Liver (tissue), 9 donors: Measurements from ENCODE around the gene GALNT17. TPM values are rescaled to one million over a fixed set of nuclear protein-coding genes. Genes with fewer than 3 reads are reported as not detected.

Experiments
- DNase-seq: peaks from one replicate; pipeline ENCODE4 v3.0.0-alpha.2; 2017; ENCODE audit warnings: low spot score
- H3K27ac ChIP-seq, 2 donors: one replicate each; pipeline ENCODE4 v1.7.0; 2013; ENCODE audit warnings: inconsistent platforms in 2 of 2, low read length in 2 of 2, control low read depth in 1 of 2, low read depth in 1 of 2, mild to moderate bottlenecking in 1 of 2
- H3K27me3 ChIP-seq, 4 donors: one replicate each; pipeline versions ENCODE4 v1.6.1 to v1.7.0; 2013; ENCODE audit warnings: low read length in 3 of 4, inconsistent platforms in 1 of 4, mild to moderate bottlenecking in 1 of 4, moderate library complexity in 1 of 4; ENCODE audit not compliant: control insufficient read depth in 4 of 4, insufficient read depth in 4 of 4
- H3K36me3 ChIP-seq, 4 donors: one replicate each; pipeline versions ENCODE4 v1.6.1 to v1.7.0; 2013; ENCODE audit warnings: low read length in 3 of 4, mild to moderate bottlenecking in 3 of 4, low read depth in 1 of 4, moderate library complexity in 1 of 4; ENCODE audit not compliant: control insufficient read depth in 4 of 4, insufficient read depth in 3 of 4
- H3K4me1 ChIP-seq, 4 donors: one replicate each; pipeline versions ENCODE4 v1.6.1 to v1.7.0; 2013; ENCODE audit warnings: low read length in 3 of 4, mild to moderate bottlenecking in 3 of 4, moderate library complexity in 1 of 4; ENCODE audit not compliant: control insufficient read depth in 4 of 4, insufficient read depth in 4 of 4
- H3K4me3 ChIP-seq, 3 donors: one replicate each; pipeline versions ENCODE4 v1.6.1 to v1.7.0; 2013; ENCODE audit warnings: low read length in 3 of 3, control low read depth in 1 of 3, low read depth in 1 of 3, mild to moderate bottlenecking in 1 of 3
- H3K9ac ChIP-seq, 2 donors: one replicate each; pipeline ENCODE4 v1.7.0; 2013; ENCODE audit warnings: low read length in 2 of 2, mild to moderate bottlenecking in 2 of 2, moderate library complexity in 2 of 2, control low read depth in 1 of 2, low read depth in 1 of 2
- H3K9me3 ChIP-seq, 4 donors: one replicate each; pipeline versions ENCODE4 v1.6.1 to v1.7.0; 2013; ENCODE audit warnings: low read length in 3 of 4; ENCODE audit not compliant: control insufficient read depth in 4 of 4
- EGR1 ChIP-seq, 2 donors: IDR thresholded peaks; 2 replicates each; pipeline ENCODE4 v1.6.1; 2016 to 2018; ENCODE audit warnings: antibody characterized with exemption in 2 of 2, low read depth in 2 of 2
- FOXA1 ChIP-seq: IDR thresholded peaks from 2 replicates; pipeline ENCODE4 v1.6.1; 2016; ENCODE audit warnings: antibody characterized with exemption
- FOXA2 ChIP-seq: IDR thresholded peaks from 2 replicates; pipeline ENCODE4 v1.6.1; 2016; ENCODE audit warnings: antibody characterized with exemption
- GABPA ChIP-seq, 2 donors: IDR thresholded peaks in 1 of 2; conservative IDR thresholded peaks in 1 of 2; 2 replicates each; pipeline ENCODE4 v1.6.1; 2016; ENCODE audit warnings: antibody characterized with exemption in 2 of 2, mild to moderate bottlenecking in 1 of 2, moderate library complexity in 1 of 2
- HNF4A ChIP-seq, 2 donors: conservative IDR thresholded peaks; 2 replicates each; pipeline ENCODE4 v1.6.1; 2016; ENCODE audit warnings: antibody characterized with exemption in 2 of 2, mild to moderate bottlenecking in 2 of 2
- HNF4G ChIP-seq: IDR thresholded peaks from 2 replicates; pipeline ENCODE4 v1.6.1; 2016; ENCODE audit warnings: antibody characterized with exemption
- JUND ChIP-seq, 2 donors: IDR thresholded peaks; 2 replicates each; pipeline ENCODE4 v1.6.1; 2016; ENCODE audit warnings: antibody characterized with exemption in 2 of 2
- NR2F2 ChIP-seq: IDR thresholded peaks from 2 replicates; pipeline ENCODE4 v1.6.1; 2016; ENCODE audit warnings: antibody characterized with exemption
- RAD21 ChIP-seq, 2 donors: IDR thresholded peaks; 2 replicates each; pipeline ENCODE4 v1.6.1; 2016; ENCODE audit warnings: antibody characterized with exemption in 2 of 2, mild to moderate bottlenecking in 2 of 2
- RXRA ChIP-seq, 2 donors: IDR thresholded peaks; 2 replicates each; pipeline ENCODE4 v1.6.1; 2017 to 2018; ENCODE audit warnings: antibody characterized with exemption in 2 of 2, mild to moderate bottlenecking in 1 of 2
- TAF1 ChIP-seq: conservative IDR thresholded peaks from 2 replicates; pipeline ENCODE4 v1.6.1; 2016; ENCODE audit warnings: antibody characterized with exemption, mild to moderate bottlenecking
- YY1 ChIP-seq: IDR thresholded peaks from 2 replicates; pipeline ENCODE4 v1.6.1; 2016; ENCODE audit warnings: antibody characterized with exemption, mild to moderate bottlenecking
- WGBS: extraction: QIAGEN DNeasy Blood & Tissue Kit; methylation state at CpG from one replicate; pipeline ENCODE4 v1.1.7; 2013; 5-methylcytosine and 5-hydroxymethylcytosine counted together
- polyA plus RNA-seq, 2 donors: library from polyadenylated mRNA; stranded (reverse) in 1 of 2; unstranded in 1 of 2; fragments of 200-250 nt in 1 of 2; fragments of >200 nt in 1 of 2; fragmentation: Nextera tagmentation in 1 of 2; extraction: Ambion mirVana in 1 of 2; gene quantifications; one replicate each; pipeline versions ENCODE4 v1.2.1 to v1.2.3, GENCODE V29; 2013 to 2015
- total RNA-seq, 2 donors: library from RNA; depleted of rRNA; stranded (reverse); fragments of >200 nt; gene quantifications; one replicate each; pipeline ENCODE4 v1.2.3, GENCODE V29; 2014
- TF ChIP-seq, protein P1 (sequence below): IDR thresholded peaks from 2 replicates; pipeline ENCODE4 v1.6.1; 2016; ENCODE audit warnings: antibody characterized with exemption
- TF ChIP-seq, protein P2 (sequence below): IDR thresholded peaks from 2 replicates; pipeline ENCODE4 v1.6.1; 2016; ENCODE audit warnings: antibody characterized with exemption, mild to moderate bottlenecking
- TF ChIP-seq, protein P3 (sequence below): IDR thresholded peaks from 2 replicates; pipeline ENCODE4 v1.6.1; 2016; ENCODE audit warnings: antibody characterized with exemption
- TF ChIP-seq, protein P4 (sequence below): fragments of 150-350 bp; IDR thresholded peaks from 2 replicates; pipeline ENCODE4 v1.5.1; 2017; ENCODE audit warnings: improper control_type of control experiment, low read depth, low read length; ENCODE audit not compliant: missing input control
- TF ChIP-seq, protein P5 (sequence below): IDR thresholded peaks from 2 replicates; pipeline ENCODE4 v1.6.1; 2016; ENCODE audit warnings: antibody characterized with exemption
- donor health status: healthy.
- donor health status: healthy.
- donor health status: healthy.
- donor health status: healthy.
- donor health status: healthy.

GALNT17 gene
- total and polyA plus RNA-seq, 4 donors, result 0.10 to 0.42 (median 0.37) TPM; not detected in 1

DNA sequence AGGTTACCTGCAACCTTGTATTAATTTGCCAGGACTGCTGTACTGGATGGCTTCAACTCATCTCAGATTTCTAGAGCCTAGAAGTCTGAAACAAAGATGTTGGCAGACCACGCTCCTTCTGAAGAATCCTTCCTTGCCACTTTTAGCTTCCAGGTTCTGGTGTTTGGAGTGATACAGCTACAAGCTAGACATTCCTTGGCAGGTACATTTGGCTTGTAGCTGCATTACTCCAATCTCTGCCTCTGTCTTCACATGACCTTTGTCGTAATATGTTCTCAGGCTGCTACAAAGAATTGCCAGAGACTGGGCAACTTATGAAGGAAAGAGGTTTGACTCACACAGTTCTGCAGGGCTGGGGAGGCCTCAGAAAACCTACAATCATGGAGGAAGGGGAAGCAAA, 146.3 kb downstream of the GALNT17 start:
- H3K9me3 ChIP-seq, result no peaks in the 10 kb centered on the region
- no peak overlapping the region for H3K4me3 ChIP-seq
- H3K27ac ChIP-seq, result no peak overlapping the region
- no peaks in the 10 kb centered on the region for H3K4me1 ChIP-seq
- peaks cover 0 to 4% (median 0%) of the 10 kb centered on the region in 4 donors for H3K27me3 ChIP-seq
- no peaks in the 10 kb centered on the region for H3K36me3 ChIP-seq
- no peak for DNase-seq
- 88% methylated on average over 2 of the region's 2 CpGs for WGBS
- TF ChIP-seq, protein P1, sequence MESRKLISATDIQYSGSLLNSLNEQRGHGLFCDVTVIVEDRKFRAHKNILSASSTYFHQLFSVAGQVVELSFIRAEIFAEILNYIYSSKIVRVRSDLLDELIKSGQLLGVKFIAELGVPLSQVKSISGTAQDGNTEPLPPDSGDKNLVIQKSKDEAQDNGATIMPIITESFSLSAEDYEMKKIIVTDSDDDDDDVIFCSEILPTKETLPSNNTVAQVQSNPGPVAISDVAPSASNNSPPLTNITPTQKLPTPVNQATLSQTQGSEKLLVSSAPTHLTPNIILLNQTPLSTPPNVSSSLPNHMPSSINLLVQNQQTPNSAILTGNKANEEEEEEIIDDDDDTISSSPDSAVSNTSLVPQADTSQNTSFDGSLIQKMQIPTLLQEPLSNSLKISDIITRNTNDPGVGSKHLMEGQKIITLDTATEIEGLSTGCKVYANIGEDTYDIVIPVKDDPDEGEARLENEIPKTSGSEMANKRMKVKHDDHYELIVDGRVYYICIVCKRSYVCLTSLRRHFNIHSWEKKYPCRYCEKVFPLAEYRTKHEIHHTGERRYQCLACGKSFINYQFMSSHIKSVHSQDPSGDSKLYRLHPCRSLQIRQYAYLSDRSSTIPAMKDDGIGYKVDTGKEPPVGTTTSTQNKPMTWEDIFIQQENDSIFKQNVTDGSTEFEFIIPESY, result no peak
- TF ChIP-seq FOXA1 (no peak), JUND (IDR thresholded peaks at IDR 0.05) (no peak), FOXA2 (no peak), RAD21 (IDR thresholded peaks at IDR 0.05) (no peak), NR2F2 (no peak), HNF4G (no peak), HNF4A (conservative IDR thresholded peaks at IDR 0.05) (no peak), RXRA (IDR thresholded peaks at IDR 0.05) (no peak), EGR1 (IDR thresholded peaks at IDR 0.05; ENCODE audit: low read depth in 2 of 2) (no peak)
- TF ChIP-seq, protein P2, sequence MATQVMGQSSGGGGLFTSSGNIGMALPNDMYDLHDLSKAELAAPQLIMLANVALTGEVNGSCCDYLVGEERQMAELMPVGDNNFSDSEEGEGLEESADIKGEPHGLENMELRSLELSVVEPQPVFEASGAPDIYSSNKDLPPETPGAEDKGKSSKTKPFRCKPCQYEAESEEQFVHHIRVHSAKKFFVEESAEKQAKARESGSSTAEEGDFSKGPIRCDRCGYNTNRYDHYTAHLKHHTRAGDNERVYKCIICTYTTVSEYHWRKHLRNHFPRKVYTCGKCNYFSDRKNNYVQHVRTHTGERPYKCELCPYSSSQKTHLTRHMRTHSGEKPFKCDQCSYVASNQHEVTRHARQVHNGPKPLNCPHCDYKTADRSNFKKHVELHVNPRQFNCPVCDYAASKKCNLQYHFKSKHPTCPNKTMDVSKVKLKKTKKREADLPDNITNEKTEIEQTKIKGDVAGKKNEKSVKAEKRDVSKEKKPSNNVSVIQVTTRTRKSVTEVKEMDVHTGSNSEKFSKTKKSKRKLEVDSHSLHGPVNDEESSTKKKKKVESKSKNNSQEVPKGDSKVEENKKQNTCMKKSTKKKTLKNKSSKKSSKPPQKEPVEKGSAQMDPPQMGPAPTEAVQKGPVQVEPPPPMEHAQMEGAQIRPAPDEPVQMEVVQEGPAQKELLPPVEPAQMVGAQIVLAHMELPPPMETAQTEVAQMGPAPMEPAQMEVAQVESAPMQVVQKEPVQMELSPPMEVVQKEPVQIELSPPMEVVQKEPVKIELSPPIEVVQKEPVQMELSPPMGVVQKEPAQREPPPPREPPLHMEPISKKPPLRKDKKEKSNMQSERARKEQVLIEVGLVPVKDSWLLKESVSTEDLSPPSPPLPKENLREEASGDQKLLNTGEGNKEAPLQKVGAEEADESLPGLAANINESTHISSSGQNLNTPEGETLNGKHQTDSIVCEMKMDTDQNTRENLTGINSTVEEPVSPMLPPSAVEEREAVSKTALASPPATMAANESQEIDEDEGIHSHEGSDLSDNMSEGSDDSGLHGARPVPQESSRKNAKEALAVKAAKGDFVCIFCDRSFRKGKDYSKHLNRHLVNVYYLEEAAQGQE, result no peak
- TF ChIP-seq, protein P3, sequence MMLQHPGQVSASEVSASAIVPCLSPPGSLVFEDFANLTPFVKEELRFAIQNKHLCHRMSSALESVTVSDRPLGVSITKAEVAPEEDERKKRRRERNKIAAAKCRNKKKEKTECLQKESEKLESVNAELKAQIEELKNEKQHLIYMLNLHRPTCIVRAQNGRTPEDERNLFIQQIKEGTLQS, result no peak
- TF ChIP-seq, protein P4, sequence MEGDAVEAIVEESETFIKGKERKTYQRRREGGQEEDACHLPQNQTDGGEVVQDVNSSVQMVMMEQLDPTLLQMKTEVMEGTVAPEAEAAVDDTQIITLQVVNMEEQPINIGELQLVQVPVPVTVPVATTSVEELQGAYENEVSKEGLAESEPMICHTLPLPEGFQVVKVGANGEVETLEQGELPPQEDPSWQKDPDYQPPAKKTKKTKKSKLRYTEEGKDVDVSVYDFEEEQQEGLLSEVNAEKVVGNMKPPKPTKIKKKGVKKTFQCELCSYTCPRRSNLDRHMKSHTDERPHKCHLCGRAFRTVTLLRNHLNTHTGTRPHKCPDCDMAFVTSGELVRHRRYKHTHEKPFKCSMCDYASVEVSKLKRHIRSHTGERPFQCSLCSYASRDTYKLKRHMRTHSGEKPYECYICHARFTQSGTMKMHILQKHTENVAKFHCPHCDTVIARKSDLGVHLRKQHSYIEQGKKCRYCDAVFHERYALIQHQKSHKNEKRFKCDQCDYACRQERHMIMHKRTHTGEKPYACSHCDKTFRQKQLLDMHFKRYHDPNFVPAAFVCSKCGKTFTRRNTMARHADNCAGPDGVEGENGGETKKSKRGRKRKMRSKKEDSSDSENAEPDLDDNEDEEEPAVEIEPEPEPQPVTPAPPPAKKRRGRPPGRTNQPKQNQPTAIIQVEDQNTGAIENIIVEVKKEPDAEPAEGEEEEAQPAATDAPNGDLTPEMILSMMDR, result no peak
- TF ChIP-seq, protein P5, sequence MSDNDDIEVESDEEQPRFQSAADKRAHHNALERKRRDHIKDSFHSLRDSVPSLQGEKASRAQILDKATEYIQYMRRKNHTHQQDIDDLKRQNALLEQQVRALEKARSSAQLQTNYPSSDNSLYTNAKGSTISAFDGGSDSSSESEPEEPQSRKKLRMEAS, result no peak
- no peak overlapping the region for H3K9ac ChIP-seq

DNA sequence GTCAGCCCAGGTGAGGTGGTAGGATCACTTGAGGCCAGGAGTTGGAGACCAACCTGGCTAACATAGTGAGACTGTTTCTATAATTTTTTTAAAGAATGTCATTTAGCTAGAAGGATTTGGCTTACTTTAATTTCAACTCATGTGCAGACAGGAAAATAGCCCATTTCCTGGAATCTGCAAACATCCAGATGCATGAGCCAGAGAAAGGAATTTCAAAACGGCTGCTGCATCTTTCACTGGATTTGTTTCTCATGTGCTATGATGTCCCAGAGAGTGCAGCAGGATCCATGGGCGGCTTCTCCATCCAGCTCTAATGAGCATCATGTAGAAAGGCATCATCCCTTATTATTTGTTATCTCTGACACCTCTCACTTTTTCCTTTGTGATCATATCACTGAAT, 149.3 kb downstream of the GALNT17 start:
- Histone ChIP-seq H3K9ac (no peak overlapping the region), H3K4me3 (no peak overlapping the region), H3K4me1 (no peaks in the 10 kb centered on the region), H3K9me3 (no peaks in the 10 kb centered on the region), H3K27me3 (peaks cover 0 to 4% (median 0%) of the 10 kb centered on the region in 4 donors), H3K27ac (no peak overlapping the region), H3K36me3 (no peaks in the 10 kb centered on the region)
- WGBS, result 46% methylated on average over 2 of the region's 2 CpGs
- DNase-seq, result no peak
- TF ChIP-seq TAF1 (no peak), HNF4A (conservative IDR thresholded peaks at IDR 0.05) (no peak), FOXA1 (no peak), RAD21 (IDR thresholded peaks at IDR 0.05) (no peak), RXRA (IDR thresholded peaks at IDR 0.05) (no peak), HNF4G (no peak), YY1 (no peak), GABPA (IDR thresholded peaks at IDR 0.05 in 1 of 2, conservative IDR thresholded peaks at IDR 0.05 in 1 of 2) (no peak), EGR1 (IDR thresholded peaks at IDR 0.05; ENCODE audit: low read depth in 2 of 2) (no peak)
- TF ChIP-seq, protein P1, result no peak
- TF ChIP-seq, protein P3, result no peak
- TF ChIP-seq, protein P2, result no peak
- TF ChIP-seq, protein P5, result no peak
